HG02885 (cell line): Measurements from ENCODE around the gene STX2.

ENCODE experiments used
- ATAC-seq: cut with Tn5 transposase; IDR thresholded peaks from one replicate; pipeline ENCODE4 v1.9.1; 2021; ENCODE audit warnings: mild to moderate bottlenecking; ENCODE audit not compliant: unreplicated experiment, poor library complexity

The STX2 gene

GRCh38 chr12:130742716-130743115 lies 96.3 kb downstream of the STX2 start:
- ATAC-seq, result no peak

- ATAC-seq, result no peak
These were observed 96.9 kb downstream of the STX2 start for GRCh38 chr12:130742112-130742511.
